Prostate gland (tissue), 2 donors: ENCODE data around the gene CTTNBP2NL. TPM values are rescaled to one million over a fixed set of nuclear protein-coding genes. Genes with fewer than 3 reads are reported as not detected.

Experiments used
- DNase-seq: peaks from one replicate; pipeline ENCODE4 v3.0.0-alpha.2; 2019; ENCODE audit warnings: low spot score
- H3K27ac ChIP-seq, 2 donors: fragments of 200-600 bp; sonication (generic); 2 replicates each; pipeline ENCODE4 v1.5.1; 2017 to 2019
- H3K27me3 ChIP-seq: fragments of 200-600 bp; sonication (generic); replicated peaks from 2 replicates; pipeline ENCODE4 v1.5.1; 2019; ENCODE audit not compliant: insufficient read depth
- H3K36me3 ChIP-seq, 2 donors: fragments of 200-600 bp; sonication (generic); 1 replicate in 1 of 2; 2 replicates in 1 of 2; pipeline versions ENCODE4 v1.5.1 to v1.8.1; 2017 to 2019
- H3K4me1 ChIP-seq: fragments of 200-600 bp; sonication (generic); replicated peaks from 2 replicates; pipeline ENCODE4 v1.5.1; 2019
- H3K4me3 ChIP-seq, 2 donors: fragments of 200-600 bp; sonication (generic); 2 replicates each; pipeline ENCODE4 v1.5.1; 2017 to 2019
- H3K9me3 ChIP-seq: fragments of 200-600 bp; sonication (generic); 2 replicates; pipeline ENCODE4 v1.5.1; 2017
- POLR2A ChIP-seq: fragments of 450-650 bp; IDR thresholded peaks from one replicate; pipeline ENCODE4 v1.6.1; 2016; ENCODE audit warnings: antibody characterized with exemption, mild to moderate bottlenecking
- POLR2AphosphoS5 ChIP-seq: sonication (generic); formaldehyde crosslinking; IDR thresholded peaks from one replicate; pipeline ENCODE4 v1.6.1; 2017; ENCODE audit warnings: antibody characterized with exemption
- WGBS: methylation state at CpG from one replicate; pipeline ENCODE4 v1.1.5; 2018; 5-methylcytosine and 5-hydroxymethylcytosine counted together
- intact Hi-C: fragments of 100-400 bp; cut with DNase I; formaldehyde crosslinking; loops from one replicate; pipeline ENCODE4 v1.14.2; 2022
- total RNA-seq, 2 donors: library from RNA; depleted of rRNA; stranded (reverse); fragments of >200 nt; gene quantifications; one replicate each; pipeline ENCODE4 v1.1.0, GENCODE V29; 2016
- TF ChIP-seq, protein P1 (sequence below), 4 experiments: fragments of 200-600 bp in 2 of 4; fragments of 450-650 bp in 2 of 4; sonication (generic) in 2 of 4; IDR thresholded peaks; 1 replicate in 3 of 4; 2 replicates in 1 of 4; pipeline ENCODE4 v1.5.1; 2016 to 2019; ENCODE audit warnings: antibody characterized with exemption in 4 of 4, mild to moderate bottlenecking in 2 of 4, moderate library complexity in 2 of 4

The CTTNBP2NL gene
- total RNA-seq, 2 donors from 2014 or later, result 10.6 to 15.2 TPM

DNA sequence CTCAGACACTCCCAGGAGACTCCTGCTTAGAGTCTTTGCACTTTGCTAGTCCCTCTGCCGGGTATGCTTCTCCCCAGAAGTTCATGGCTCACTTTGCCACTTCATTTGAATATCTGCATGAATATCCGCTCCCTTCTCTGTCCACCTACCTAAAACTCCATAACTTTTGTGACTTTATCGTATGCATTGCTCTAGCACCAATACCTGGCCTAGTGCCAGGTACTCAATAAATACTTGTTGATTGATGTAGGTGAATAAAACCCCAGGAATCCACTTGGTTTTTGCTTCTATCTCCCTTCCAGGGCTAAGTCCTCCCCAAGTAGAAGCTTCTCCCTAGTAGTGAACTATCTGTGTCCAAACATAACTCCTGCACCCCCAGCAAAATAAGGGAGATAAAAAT, 27.8 kb upstream of the CTTNBP2NL start:
- H3K36me3 ChIP-seq, result no peaks in the 10 kb centered on the region
- intact Hi-C loops, result no loop called here
- H3K27ac ChIP-seq, result no peak overlapping the region
- WGBS, result 79% methylated on average over 3 of the region's 3 CpGs
- TF ChIP-seq POLR2AphosphoS5 (no peak), POLR2A (no peak)
- TF ChIP-seq, protein P1, sequence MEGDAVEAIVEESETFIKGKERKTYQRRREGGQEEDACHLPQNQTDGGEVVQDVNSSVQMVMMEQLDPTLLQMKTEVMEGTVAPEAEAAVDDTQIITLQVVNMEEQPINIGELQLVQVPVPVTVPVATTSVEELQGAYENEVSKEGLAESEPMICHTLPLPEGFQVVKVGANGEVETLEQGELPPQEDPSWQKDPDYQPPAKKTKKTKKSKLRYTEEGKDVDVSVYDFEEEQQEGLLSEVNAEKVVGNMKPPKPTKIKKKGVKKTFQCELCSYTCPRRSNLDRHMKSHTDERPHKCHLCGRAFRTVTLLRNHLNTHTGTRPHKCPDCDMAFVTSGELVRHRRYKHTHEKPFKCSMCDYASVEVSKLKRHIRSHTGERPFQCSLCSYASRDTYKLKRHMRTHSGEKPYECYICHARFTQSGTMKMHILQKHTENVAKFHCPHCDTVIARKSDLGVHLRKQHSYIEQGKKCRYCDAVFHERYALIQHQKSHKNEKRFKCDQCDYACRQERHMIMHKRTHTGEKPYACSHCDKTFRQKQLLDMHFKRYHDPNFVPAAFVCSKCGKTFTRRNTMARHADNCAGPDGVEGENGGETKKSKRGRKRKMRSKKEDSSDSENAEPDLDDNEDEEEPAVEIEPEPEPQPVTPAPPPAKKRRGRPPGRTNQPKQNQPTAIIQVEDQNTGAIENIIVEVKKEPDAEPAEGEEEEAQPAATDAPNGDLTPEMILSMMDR (IDR thresholded peaks at IDR 0.05), result no peak
- no peaks in the 10 kb centered on the region for H3K27me3 ChIP-seq
- H3K9me3 ChIP-seq, result no peaks in the 10 kb centered on the region
- H3K4me3 ChIP-seq, result no peak overlapping the region
- DNase-seq, result no peak
- no peaks in the 10 kb centered on the region for H3K4me1 ChIP-seq

DNA sequence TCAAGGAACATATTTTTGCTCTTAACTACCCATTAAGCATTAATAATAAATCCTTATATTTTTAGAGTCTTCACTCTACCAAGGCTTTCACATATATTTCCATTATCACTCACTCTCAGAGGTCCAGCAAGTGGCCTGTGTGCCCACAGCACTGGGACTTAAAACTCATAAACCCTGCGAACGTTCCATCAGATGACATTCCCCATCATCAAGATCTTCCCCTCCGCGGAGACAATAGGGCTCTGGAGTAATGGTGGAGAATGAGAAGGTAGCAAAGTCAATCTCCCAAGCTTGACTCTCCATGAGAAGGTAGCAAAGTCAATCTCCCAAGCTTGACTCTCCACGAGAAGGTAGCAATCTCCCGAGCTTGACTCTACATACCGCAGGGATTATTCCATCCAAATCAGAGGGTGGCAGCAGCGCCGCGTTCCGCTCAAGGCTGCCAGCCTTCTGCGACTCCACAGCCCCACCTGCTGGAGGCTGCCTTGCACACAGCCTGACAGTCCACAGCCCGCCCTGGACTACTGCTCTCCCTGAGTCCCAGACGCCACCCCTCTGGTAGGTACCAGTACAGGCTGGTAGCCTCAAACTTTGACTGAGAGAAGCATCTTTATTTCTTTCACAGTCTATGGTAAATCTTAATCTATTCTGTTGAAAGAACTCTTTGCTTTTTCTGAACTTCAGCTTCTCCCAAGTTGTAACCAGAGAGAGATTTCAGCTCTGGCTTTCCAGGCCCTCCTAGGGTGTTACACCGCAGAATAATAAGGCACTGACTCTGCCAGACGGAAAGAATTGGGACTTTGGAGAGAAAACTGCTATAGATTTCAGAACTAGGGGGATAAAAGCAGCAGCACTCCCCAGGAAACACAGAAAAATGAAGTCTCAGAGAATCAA, 26.4 kb upstream of the CTTNBP2NL start:
- intact Hi-C loops, result loop anchor here (1.0 kb wide), 1 partner anchor 9 kb away; no protein-coding TSS in a partner anchor
- Histone ChIP-seq H3K27me3 (no peaks in the 10 kb centered on the region), H3K36me3 (no peaks in the 10 kb centered on the region), H3K9me3 (no peaks in the 10 kb centered on the region), H3K4me1 (no peaks in the 10 kb centered on the region), H3K27ac (no peak overlapping the region), H3K4me3 (no peak overlapping the region)
- 15% methylated on average over 16 of the region's 16 CpGs for WGBS
- TF ChIP-seq, protein P1 (IDR thresholded peaks at IDR 0.05), result peak; percentile 65 to 97 (median 91)
- peak; percentile 58 for TF ChIP-seq POLR2AphosphoS5
- no peak for TF ChIP-seq POLR2A
- peak; percentile 84 for DNase-seq

DNA sequence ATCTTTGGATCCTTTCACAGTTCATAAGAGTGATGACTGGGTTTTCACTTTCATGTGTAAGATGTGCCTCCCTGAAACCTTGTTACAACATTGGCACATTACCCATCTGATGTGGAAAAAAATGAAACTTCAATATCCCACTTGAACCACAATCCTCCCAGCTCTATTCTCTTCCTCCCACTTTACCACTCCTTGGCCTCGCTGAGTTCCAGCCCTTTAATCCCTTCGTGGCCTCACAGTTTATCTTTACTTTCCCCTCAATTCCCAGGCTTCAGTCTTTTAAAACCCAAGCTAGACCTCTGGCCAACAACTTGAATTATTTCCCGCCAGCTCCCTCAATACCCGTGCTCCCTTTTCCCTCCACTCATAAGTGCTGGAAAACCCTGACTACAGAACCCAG, 25.0 kb upstream of the CTTNBP2NL start:
- intact Hi-C loops, result no loop called here
- Histone ChIP-seq H3K27me3 (no peaks in the 10 kb centered on the region), H3K9me3 (no peaks in the 10 kb centered on the region), H3K36me3 (no peaks in the 10 kb centered on the region), H3K4me1 (no peaks in the 10 kb centered on the region), H3K27ac (no peak overlapping the region), H3K4me3 (no peak overlapping the region)
- WGBS, result 53% methylated on average over 4 of the region's 4 CpGs
- DNase-seq, result no peak
- TF ChIP-seq POLR2A, result no peak

DNA sequence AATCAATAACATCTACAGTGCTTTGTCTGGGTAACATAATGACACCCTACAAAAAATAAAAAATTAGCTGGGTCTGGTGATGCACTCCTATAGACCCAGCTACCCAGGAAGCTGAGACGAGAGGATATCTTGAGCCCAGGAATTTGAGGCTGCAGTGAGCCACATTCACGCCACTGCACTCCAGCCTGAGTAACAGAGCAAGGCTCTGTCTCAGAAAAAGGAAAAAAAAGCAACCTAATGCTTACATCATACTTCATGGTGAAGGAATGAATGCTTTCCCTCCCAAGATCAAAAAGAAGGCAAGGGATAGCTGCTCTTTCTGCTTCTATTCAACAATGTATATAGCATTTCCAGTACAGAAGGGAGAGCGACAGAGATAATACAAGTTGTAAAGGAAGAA, 24.2 kb upstream of the CTTNBP2NL start:
- Histone ChIP-seq H3K4me3 (no peak overlapping the region), H3K36me3 (no peaks in the 10 kb centered on the region), H3K9me3 (no peaks in the 10 kb centered on the region), H3K27ac (no peak overlapping the region), H3K27me3 (no peaks in the 10 kb centered on the region), H3K4me1 (no peaks in the 10 kb centered on the region)
- DNase-seq, result no peak
- no peak for TF ChIP-seq POLR2A
- TF ChIP-seq, protein P1 (IDR thresholded peaks at IDR 0.05), result no peak
- no peak for TF ChIP-seq POLR2AphosphoS5
- 79% methylated on average over 3 of the region's 3 CpGs for WGBS
- intact Hi-C loops, result no loop called here

DNA sequence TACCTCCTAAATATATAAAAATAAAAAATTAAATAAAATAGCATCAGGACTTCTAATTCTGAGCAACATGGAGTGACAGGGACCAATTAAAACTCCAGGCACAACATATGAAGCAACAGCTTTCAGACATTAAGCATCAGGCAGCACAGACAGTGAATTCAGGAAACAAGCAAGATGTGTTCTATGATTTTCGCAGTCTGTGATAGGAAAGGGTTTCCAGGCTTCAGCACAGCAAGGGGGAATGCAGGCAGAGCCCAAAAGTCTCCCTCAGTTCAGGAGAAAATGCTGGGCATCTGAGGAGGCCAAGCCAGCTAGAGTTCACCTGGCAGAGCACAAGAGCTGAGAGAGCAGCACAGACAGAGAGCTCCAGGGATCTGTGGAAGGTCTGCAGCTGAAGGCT, 22.2 kb upstream of the CTTNBP2NL start:
- Histone ChIP-seq H3K4me1 (no peaks in the 10 kb centered on the region), H3K4me3 (no peak overlapping the region), H3K36me3 (no peaks in the 10 kb centered on the region), H3K9me3 (no peaks in the 10 kb centered on the region), H3K27me3 (no peaks in the 10 kb centered on the region), H3K27ac (no peak overlapping the region)
- WGBS, result 81% methylated on average over 1 of the region's 1 CpG
- no peak for TF ChIP-seq POLR2AphosphoS5
- TF ChIP-seq, protein P1 (IDR thresholded peaks at IDR 0.05), result no peak
- no peak for TF ChIP-seq POLR2A
- intact Hi-C loops, result no loop called here
- DNase-seq, result no peak
